Esophagus muscularis mucosa (tissue), 4 donors: ENCODE data around the gene RPS19BP1. TPM values are rescaled to one million over a fixed set of nuclear protein-coding genes. Genes with fewer than 3 reads are reported as not detected.

Source experiments
- DNase-seq: peaks from one replicate; pipeline ENCODE4 v3.0.0-alpha.2; 2017; ENCODE audit errors: extremely low spot score
- H3K27ac ChIP-seq, 4 donors: fragments of 200-600 bp; sonication (generic); replicated peaks in 1 of 4; 1 replicate in 3 of 4; 2 replicates in 1 of 4; pipeline ENCODE4 v1.5.1; 2016 to 2019; ENCODE audit warnings: mild to moderate bottlenecking in 1 of 4
- H3K27me3 ChIP-seq, 4 donors: fragments of 200-600 bp; sonication (generic); one replicate each; pipeline versions ENCODE4 v1.5.1 to v1.6.0; 2016 to 2019
- H3K36me3 ChIP-seq, 4 donors: fragments of 200-600 bp; sonication (generic); one replicate each; pipeline ENCODE4 v1.5.1; 2016 to 2019
- H3K4me1 ChIP-seq, 4 donors: fragments of 200-600 bp; sonication (generic); one replicate each; pipeline ENCODE4 v1.5.1; 2016 to 2019
- H3K4me3 ChIP-seq, 4 donors: fragments of 200-600 bp; sonication (generic); 1 replicate in 2 of 4; 2 replicates in 2 of 4; pipeline ENCODE4 v1.5.1; 2016 to 2019; ENCODE audit warnings: mild to moderate bottlenecking in 4 of 4, moderate library complexity in 1 of 4
- H3K9me3 ChIP-seq, 4 donors: fragments of 200-600 bp; sonication (generic); 1 replicate in 3 of 4; 2 replicates in 1 of 4; pipeline ENCODE4 v1.5.1; 2016 to 2019
- CTCF ChIP-seq, 3 experiments: fragments of 200-600 bp in 2 of 3; fragments of 450-650 bp in 1 of 3; sonication (generic) in 2 of 3; IDR thresholded peaks; one replicate each; pipeline ENCODE4 v1.5.1; 2017 to 2019; ENCODE audit warnings: antibody characterized with exemption in 3 of 3, mild to moderate bottlenecking in 2 of 3, moderate library complexity in 1 of 3
- EP300 ChIP-seq: sonication (generic); formaldehyde crosslinking; IDR thresholded peaks from one replicate; pipeline ENCODE4 v1.6.1; 2017; ENCODE audit warnings: antibody characterized with exemption
- POLR2A ChIP-seq: fragments of 450-650 bp; IDR thresholded peaks from one replicate; pipeline ENCODE4 v1.6.1; 2017; ENCODE audit warnings: antibody characterized with exemption, moderate library complexity, mild to moderate bottlenecking, low read depth
- POLR2AphosphoS5 ChIP-seq, 2 donors: sonication (generic); formaldehyde crosslinking; IDR thresholded peaks; one replicate each; pipeline ENCODE4 v1.6.1; 2017; ENCODE audit warnings: antibody characterized with exemption in 2 of 2
- WGBS: methylation state at CpG from one replicate; pipeline ENCODE4 v1.1.5; 2018; 5-methylcytosine and 5-hydroxymethylcytosine counted together
- intact Hi-C: fragments of 100-400 bp; cut with DNase I; formaldehyde crosslinking; loops from one replicate; pipeline ENCODE4 v1.15.1; 2023
- total RNA-seq, 4 donors: library from RNA; depleted of rRNA; stranded (reverse); fragments of >200 nt; gene quantifications; one replicate each; pipeline versions ENCODE4 v1.1.0 to v1.2.1, GENCODE V29; 2016

The RPS19BP1 gene
- total RNA-seq, 4 donors from 2014 or later, result 158 to 202 (median 177) TPM

DNA sequence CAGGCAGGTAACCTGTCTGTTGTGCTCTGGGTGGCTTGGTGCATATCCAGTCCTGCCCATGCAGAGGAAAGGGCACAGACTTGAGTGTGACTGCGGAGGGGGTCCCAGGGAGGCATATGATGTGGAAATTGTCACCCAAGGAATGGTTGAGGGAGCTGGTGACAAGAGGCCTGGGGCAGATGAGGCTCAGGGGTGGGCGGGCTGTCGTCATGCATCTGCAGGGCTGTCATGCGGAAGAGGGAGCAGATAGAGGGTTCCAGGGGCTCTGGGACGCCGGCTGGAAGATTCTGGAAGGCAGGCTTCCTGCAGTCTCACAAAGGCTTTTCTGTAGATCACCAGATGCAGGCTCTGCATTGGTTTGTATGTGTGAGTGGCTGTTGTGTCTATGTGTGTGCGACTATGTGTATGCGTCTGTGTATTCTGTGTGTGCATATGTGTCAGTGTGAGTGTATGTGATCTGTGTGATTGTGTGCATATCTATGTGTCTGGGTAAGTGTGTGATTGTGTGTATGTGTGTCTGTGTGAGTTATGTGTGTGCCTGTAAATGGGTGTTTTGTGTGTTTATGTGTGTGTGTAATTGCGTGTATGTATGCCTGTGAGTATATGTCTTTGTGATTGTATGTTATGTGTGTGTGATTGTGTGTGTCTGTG, 30.4 kb upstream of the RPS19BP1 start:
- peaks cover 0 to 84% (median 15%) of the 10 kb centered on the region in 4 donors for H3K27me3 ChIP-seq
- WGBS, result 90% methylated on average over 7 of the region's 9 CpGs
- intact Hi-C loops, result no loop called here

DNA sequence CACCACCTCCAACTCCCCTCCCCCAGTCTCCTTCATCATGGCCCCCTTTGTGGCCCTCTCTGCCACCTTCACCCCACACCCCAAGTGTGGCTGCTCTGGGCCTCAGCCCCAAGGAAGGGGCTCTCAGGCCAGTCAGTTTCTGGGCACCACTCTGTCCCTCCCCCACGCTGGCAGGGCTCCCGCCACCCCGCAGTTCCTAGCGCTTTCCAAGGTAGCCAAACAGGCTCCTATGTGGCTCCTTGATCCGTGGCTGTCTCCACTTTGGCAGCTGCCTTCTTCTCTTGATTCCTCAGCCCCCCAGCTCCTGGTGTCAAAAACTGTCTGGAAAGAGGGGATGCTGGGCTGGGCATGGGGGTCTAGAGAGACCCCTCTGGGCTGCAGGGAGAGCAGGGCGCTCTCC, 27.6 kb upstream of the RPS19BP1 start:
- DNase-seq, result no peak
- Histone ChIP-seq H3K4me3 (no peak overlapping the region), H3K27me3 (peaks cover 3 to 95% (median 31%) of the 10 kb centered on the region in 4 donors), H3K9me3 (no peaks in the 10 kb centered on the region), H3K4me1 (peaks cover 9 to 19% (median 15%) of the 10 kb centered on the region in 4 donors), H3K36me3 (no peaks in the 10 kb centered on the region), H3K27ac (no peak overlapping the region)
- intact Hi-C loops, result no loop called here
- TF ChIP-seq CTCF (IDR thresholded peaks at IDR 0.05) (no peak), EP300 (no peak), POLR2A (no peak), POLR2AphosphoS5 (IDR thresholded peaks at IDR 0.05) (no peak)
- WGBS, result 78% methylated on average over 6 of the region's 6 CpGs

More for the DNA sequence above, 30.4 kb upstream of the RPS19BP1 start:
- TF ChIP-seq POLR2A, result no peak
- no peak for TF ChIP-seq POLR2AphosphoS5 (IDR thresholded peaks at IDR 0.05)
- peaks cover 6 to 8% (median 7%) of the 10 kb centered on the region in 4 donors for H3K4me1 ChIP-seq
- H3K36me3 ChIP-seq, result no peaks in the 10 kb centered on the region
- H3K27ac ChIP-seq, result no peak overlapping the region
- DNase-seq, result no peak
- H3K9me3 ChIP-seq, result no peaks in the 10 kb centered on the region
- H3K4me3 ChIP-seq, result no peak overlapping the region

DNA sequence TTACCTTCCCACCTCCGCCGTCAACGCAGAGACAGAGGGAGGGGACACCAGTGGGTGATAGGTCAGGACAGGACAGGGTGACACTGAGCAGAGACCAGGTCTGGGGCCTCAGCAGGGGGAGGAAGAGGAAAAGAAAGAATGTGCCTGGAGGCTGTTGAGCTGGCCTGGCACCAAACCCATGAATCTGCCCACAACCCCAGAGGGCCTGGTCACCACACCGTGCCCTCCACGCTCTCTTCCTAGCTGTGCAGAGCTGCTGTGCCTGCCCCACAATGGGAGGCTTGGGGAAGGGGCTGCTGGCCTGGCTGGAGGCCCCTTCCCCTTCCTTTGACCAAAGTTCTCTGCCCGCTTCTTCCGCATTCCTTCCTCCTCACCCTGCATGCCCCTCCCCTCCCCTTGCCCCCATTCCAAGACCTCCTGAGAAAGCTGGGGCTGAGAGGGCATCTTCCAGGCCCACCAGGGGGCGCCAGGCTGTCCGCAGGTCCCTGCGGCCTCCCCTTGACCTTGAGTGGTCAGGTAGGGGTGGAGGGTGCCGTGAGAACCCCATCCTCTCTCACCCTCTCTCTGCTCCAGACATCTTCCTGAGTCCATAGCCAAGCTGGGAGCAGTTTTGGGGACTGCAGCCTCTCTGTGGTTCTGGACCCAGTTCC, 27.0 kb upstream of the RPS19BP1 start:
- TF ChIP-seq CTCF (IDR thresholded peaks at IDR 0.05) (peak in 2 of 3 experiments; percentile 7 to 16), POLR2AphosphoS5 (IDR thresholded peaks at IDR 0.05) (no peak), EP300 (no peak), POLR2A (no peak)
- Histone ChIP-seq H3K27me3 (peaks cover 3 to 90% (median 31%) of the 10 kb centered on the region in 4 donors), H3K9me3 (no peaks in the 10 kb centered on the region), H3K4me3 (no peak overlapping the region), H3K4me1 (peaks cover 9 to 19% (median 15%) of the 10 kb centered on the region in 4 donors), H3K27ac (no peak overlapping the region), H3K36me3 (no peaks in the 10 kb centered on the region)
- DNase-seq, result no peak
- intact Hi-C loops, result no loop called here
- WGBS, result 58% methylated on average over 10 of the region's 11 CpGs

DNA sequence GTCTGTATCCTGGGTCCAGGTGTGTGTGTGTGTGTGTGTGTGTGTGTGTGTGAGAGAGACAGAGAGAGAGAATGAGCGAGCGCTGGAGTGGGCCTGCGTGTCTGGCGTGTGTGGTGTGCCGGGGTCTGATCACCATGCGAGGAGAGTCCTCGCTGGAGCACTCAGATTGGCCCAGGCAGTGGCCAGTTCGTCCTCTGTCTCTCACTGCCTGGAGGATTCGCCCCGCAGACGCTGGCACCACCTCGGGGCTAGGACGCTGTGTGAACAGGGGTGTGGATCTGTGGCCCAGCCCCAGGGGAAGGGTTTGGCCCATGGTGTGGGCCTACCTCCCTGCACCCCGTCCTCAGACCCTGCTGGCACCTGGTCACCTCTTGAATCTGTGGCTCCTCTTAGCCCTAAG, 26.4 kb upstream of the RPS19BP1 start:
- TF ChIP-seq EP300, result no peak
- no peak for TF ChIP-seq POLR2AphosphoS5 (IDR thresholded peaks at IDR 0.05)
- TF ChIP-seq POLR2A, result no peak
- TF ChIP-seq CTCF (IDR thresholded peaks at IDR 0.05), result no peak
- Histone ChIP-seq H3K9me3 (no peaks in the 10 kb centered on the region), H3K27ac (no peak overlapping the region), H3K4me3 (no peak overlapping the region), H3K36me3 (no peaks in the 10 kb centered on the region), H3K27me3 (peaks cover 3 to 84% (median 31%) of the 10 kb centered on the region in 4 donors), H3K4me1 (peaks cover 9 to 19% (median 15%) of the 10 kb centered on the region in 4 donors)
- 88% methylated on average over 13 of the region's 14 CpGs for WGBS
- intact Hi-C loops, result no loop called here
- DNase-seq, result no peak

GRCh38 chr22:39558254-39558727, 25.7 kb upstream of the RPS19BP1 start:
- H3K4me3 ChIP-seq, result peak overlapping the region; percentile 37 to 55 (median 42)
- H3K27ac ChIP-seq, result no peak overlapping the region
- H3K27me3 ChIP-seq, result peaks cover 3 to 79% (median 31%) of the 10 kb centered on the region in 4 donors
- H3K4me1 ChIP-seq, result peaks cover 9 to 19% (median 15%) of the 10 kb centered on the region in 4 donors
- no peaks in the 10 kb centered on the region for H3K9me3 ChIP-seq
- WGBS, result 23% methylated on average over 8 of the region's 34 CpGs
- H3K36me3 ChIP-seq, result no peaks in the 10 kb centered on the region
- intact Hi-C loops, result no loop called here
- no peak for DNase-seq
- TF ChIP-seq EP300, result no peak
- no peak for TF ChIP-seq CTCF (IDR thresholded peaks at IDR 0.05)
- TF ChIP-seq POLR2A, result no peak
- TF ChIP-seq POLR2AphosphoS5 (IDR thresholded peaks at IDR 0.05), result no peak
